ENCODE data around the gene DEGS2.

- no peak for TF ChIP-seq FOXM1 (IDR thresholded peaks at IDR 0.05; ENCODE audit: borderline replicate concordance)
- TF ChIP-seq LEF1 (IDR thresholded peaks at IDR 0.05; ENCODE audit: borderline replicate concordance), result no peak
- no peak for TF ChIP-seq BHLHE40 (IDR thresholded peaks at IDR 0.05; ENCODE audit: borderline replicate concordance)
- no peak for TF ChIP-seq FOXA1 (IDR thresholded peaks at IDR 0.05)
- no peak for TF ChIP-seq SUZ12 (IDR thresholded peaks at IDR 0.05)
- TF ChIP-seq FOXK2 (IDR thresholded peaks at IDR 0.05), result no peak
- TF ChIP-seq CTBP1 (IDR thresholded peaks at IDR 0.05; ENCODE audit: borderline replicate concordance), result no peak
- no peak for TF ChIP-seq ELF4 (IDR thresholded peaks at IDR 0.05)
- no peak for TF ChIP-seq TARDBP (IDR thresholded peaks at IDR 0.05)
- TF ChIP-seq L3MBTL2 (conservative IDR thresholded peaks at IDR 0.05), result no peak
- no peak for TF ChIP-seq ARNT (IDR thresholded peaks at IDR 0.05)
- TF ChIP-seq HDGF (IDR thresholded peaks at IDR 0.05; ENCODE audit: borderline replicate concordance), result no peak
- TF ChIP-seq, protein P1, sequence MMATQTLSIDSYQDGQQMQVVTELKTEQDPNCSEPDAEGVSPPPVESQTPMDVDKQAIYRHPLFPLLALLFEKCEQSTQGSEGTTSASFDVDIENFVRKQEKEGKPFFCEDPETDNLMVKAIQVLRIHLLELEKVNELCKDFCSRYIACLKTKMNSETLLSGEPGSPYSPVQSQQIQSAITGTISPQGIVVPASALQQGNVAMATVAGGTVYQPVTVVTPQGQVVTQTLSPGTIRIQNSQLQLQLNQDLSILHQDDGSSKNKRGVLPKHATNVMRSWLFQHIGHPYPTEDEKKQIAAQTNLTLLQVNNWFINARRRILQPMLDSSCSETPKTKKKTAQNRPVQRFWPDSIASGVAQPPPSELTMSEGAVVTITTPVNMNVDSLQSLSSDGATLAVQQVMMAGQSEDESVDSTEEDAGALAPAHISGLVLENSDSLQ (IDR thresholded peaks at IDR 0.05), result no peak
These were observed 36.8 kb downstream of the DEGS2 start for GRCh38 chr14:100122481-100123223.

Data from HEK293T (cell line).